Measurements from ENCODE around the gene PYROXD2. TPM values are rescaled to one million over a fixed set of nuclear protein-coding genes. Genes with fewer than 3 reads are reported as not detected.

The PYROXD2 gene
- total and polyA plus RNA-seq, 2 of the 13 experiments (the other 11 are each of a cell fraction or from before 2014, with no cell fraction given), result 2.0 to 6.2 TPM

- in situ Hi-C loops (cut with HindIII; ENCODE audit: extremely low pct_ligation_motif_present, low pct_unique_long_range_greater_than_20kb), result no loop called here
- ATAC-seq (no peak), FAIRE-seq (no peak), DNase-seq (ENCODE audit: low spot score) (no peak)
- TF ChIP-seq AGO2 (optimal IDR thresholded peaks at IDR 0.05; ENCODE audit: low read depth, low read length), result no peak
- TF ChIP-seq ZBTB43 (CRISPR knock-in tag; conservative IDR thresholded peaks at IDR 0.05), result no peak
- ChIA-PET POLR2A (no interaction called here), CTCF (ENCODE audit: low intra/inter-chr PET ratio, low total read pairs) (no interaction called here)
- no peaks in the 10 kb centered on the region for H3K9me3 ChIP-seq (ENCODE audit: low read length)
- H3K79me2 ChIP-seq (ENCODE audit: insufficient read depth, low read length), result no peaks in the 10 kb centered on the region
- H3K36me3 ChIP-seq (replicated peaks in 1 of 2; ENCODE audit: control insufficient read depth in 1 of 2, insufficient read depth in 2 of 2, low read length in 2 of 2), result no peaks in the 10 kb centered on the region
- no peaks in the 10 kb centered on the region for H3K27me3 ChIP-seq (ENCODE audit: control insufficient read depth in 1 of 2, insufficient read depth in 2 of 2, low read length in 2 of 2)
- H3K27ac ChIP-seq (ENCODE audit: extremely low read length, insufficient read depth, low read length), result no peak overlapping the region
- no peak overlapping the region for H3K4me2 ChIP-seq (ENCODE audit: low read depth, low read length)
- H3K4me3 ChIP-seq (replicated peaks in 1 of 3; ENCODE audit: insufficient read depth in 1 of 3, low read depth in 2 of 3, low read length in 3 of 3), result no peak overlapping the region
- no TSS peak for BruUV-seq (replicated peaks)
- 47% methylated on average over 6 of the region's 6 CpGs for WGBS (ENCODE audit: low lambda C conversion rate)
- H3K4me1 ChIP-seq (ENCODE audit: insufficient read depth, low read length), result no peaks in the 10 kb centered on the region
- H4K20me1 ChIP-seq (ENCODE audit: insufficient read depth, low read length), result no peaks in the 10 kb centered on the region
- H3K9ac ChIP-seq (ENCODE audit: insufficient read depth, low read depth, low read length), result no peak overlapping the region
- intact Hi-C loops (cut with micrococcal nuclease; ENCODE audit: unreplicated experiment), result no loop called here
- no peak overlapping the region for H2AFZ ChIP-seq (ENCODE audit: low read length)
Observed at GRCh38 chr10:98389398-98389797, 25.6 kb downstream of the PYROXD2 start.

GRCh38 chr10:98388101-98388655, 26.8 kb downstream of the PYROXD2 start:
- no peaks in the 10 kb centered on the region for H3K79me2 ChIP-seq (ENCODE audit: insufficient read depth, low read length)
- no peaks in the 10 kb centered on the region for H3K27me3 ChIP-seq (ENCODE audit: control insufficient read depth in 1 of 2, insufficient read depth in 2 of 2, low read length in 2 of 2)
- no peaks in the 10 kb centered on the region for H3K9me3 ChIP-seq (ENCODE audit: low read length)
- intact Hi-C loops (cut with micrococcal nuclease; ENCODE audit: unreplicated experiment), result no loop called here
- in situ Hi-C loops (cut with HindIII; ENCODE audit: extremely low pct_ligation_motif_present, low pct_unique_long_range_greater_than_20kb), result no loop called here
- no peak overlapping the region for H2AFZ ChIP-seq (ENCODE audit: low read length)
- no peaks in the 10 kb centered on the region for H4K20me1 ChIP-seq (ENCODE audit: insufficient read depth, low read length)
- no TSS peak for BruUV-seq (replicated peaks)
- DNase-seq (ENCODE audit: low spot score), result no peak
- ATAC-seq, result peak; percentile 69
- no peak overlapping the region for H3K4me2 ChIP-seq (ENCODE audit: low read depth, low read length)
- no peak overlapping the region for H3K4me3 ChIP-seq (replicated peaks in 1 of 3; ENCODE audit: insufficient read depth in 1 of 3, low read depth in 2 of 3, low read length in 3 of 3)
- no peak for FAIRE-seq
- no peak for TF ChIP-seq FOSL1 (CRISPR knock-in tag; IDR thresholded peaks at IDR 0.05; ENCODE audit: borderline replicate concordance)
- peak; percentile 50 for TF ChIP-seq CTCF (CRISPR knock-in tag; IDR thresholded peaks at IDR 0.05)
- TF ChIP-seq KLF12 (CRISPR knock-in tag; IDR thresholded peaks at IDR 0.05; ENCODE audit: borderline replicate concordance), result peak; percentile 90; the same call in 1 of the 2 replicates
- 50% methylated on average over 10 of the region's 13 CpGs for WGBS (ENCODE audit: low lambda C conversion rate)
- no peak overlapping the region for H3K27ac ChIP-seq (ENCODE audit: extremely low read length, insufficient read depth, low read length)
- POLR2A ChIA-PET, result no interaction called here
- no peak overlapping the region for H3K9ac ChIP-seq (ENCODE audit: insufficient read depth, low read depth, low read length)
- no peaks in the 10 kb centered on the region for H3K4me1 ChIP-seq (ENCODE audit: insufficient read depth, low read length)
- CTCF ChIA-PET (ENCODE audit: low intra/inter-chr PET ratio, low total read pairs), result no interaction called here
- no peaks in the 10 kb centered on the region for H3K36me3 ChIP-seq (replicated peaks in 1 of 2; ENCODE audit: control insufficient read depth in 1 of 2, insufficient read depth in 2 of 2, low read length in 2 of 2)
